Transverse colon (tissue), 4 donors: ENCODE results near the gene SPATA6L. TPM values are rescaled to one million over a fixed set of nuclear protein-coding genes. Genes with fewer than 3 reads are reported as not detected.

Experiments used
- DNase-seq: peaks from one replicate; pipeline ENCODE4 v3.0.0-alpha.2; 2019
- H3K27ac ChIP-seq, 4 donors: fragments of 200-600 bp; sonication (generic); 2 replicates each; pipeline ENCODE4 v1.5.1; 2016 to 2018; ENCODE audit warnings: inconsistent platforms in 4 of 4
- H3K27me3 ChIP-seq: fragments of 200-600 bp; sonication (generic); 2 replicates; pipeline ENCODE4 v1.5.1; 2017; ENCODE audit warnings: inconsistent platforms
- H3K36me3 ChIP-seq, 4 donors: fragments of 200-600 bp; sonication (generic); 2 replicates each; pipeline ENCODE4 v1.5.1; 2017 to 2019; ENCODE audit warnings: inconsistent platforms in 4 of 4
- H3K4me1 ChIP-seq, 4 donors: fragments of 200-600 bp; sonication (generic); 2 replicates each; pipeline ENCODE4 v1.5.1; 2017 to 2020; ENCODE audit warnings: inconsistent platforms in 4 of 4
- H3K4me3 ChIP-seq, 4 donors: fragments of 200-600 bp; sonication (generic); 1 replicate in 1 of 4; 2 replicates in 3 of 4; pipeline versions ENCODE4 v1.5.1 to v1.6.1; 2017 to 2019; ENCODE audit warnings: inconsistent platforms in 4 of 4
- H3K9me3 ChIP-seq, 2 donors: fragments of 200-600 bp; sonication (generic); 2 replicates each; pipeline ENCODE4 v1.5.1; 2017 to 2019; ENCODE audit warnings: inconsistent platforms in 2 of 2
- EP300 ChIP-seq: sonication (generic); formaldehyde crosslinking; IDR thresholded peaks from one replicate; pipeline ENCODE4 v1.6.1; 2017; ENCODE audit warnings: antibody characterized with exemption, low read depth
- POLR2A ChIP-seq: fragments of 450-650 bp; IDR thresholded peaks from one replicate; pipeline ENCODE4 v1.6.1; 2016; ENCODE audit warnings: antibody characterized with exemption, mild to moderate bottlenecking, moderate library complexity
- POLR2AphosphoS5 ChIP-seq, 3 donors: sonication (generic); formaldehyde crosslinking; IDR thresholded peaks; one replicate each; pipeline ENCODE4 v1.6.1; 2016; ENCODE audit warnings: antibody characterized with exemption in 3 of 3
- WGBS, 2 donors: methylation state at CpG; one replicate each; pipeline ENCODE4 v1.1.5; 2018; ENCODE audit warnings: low coverage in 1 of 2; 5-methylcytosine and 5-hydroxymethylcytosine counted together
- in situ Hi-C, 4 donors: fragments of 200-750 bp; cut with MboI; loops; one replicate each; pipeline versions ENCODE4 v1.15.0 to v1.15.1; 2017; ENCODE audit warnings: low sequenced_read_pairs in 3 of 4, low pct_ligation_motif_present in 1 of 4, low pct_unique_long_range_greater_than_20kb in 1 of 4
- intact Hi-C: fragments of 100-400 bp; cut with DNase I; formaldehyde crosslinking; loops from one replicate; pipeline ENCODE4 v1.15.1; 2023; ENCODE audit warnings: low total_unique reads
- total RNA-seq, 4 donors: library from RNA; depleted of rRNA; stranded (reverse); fragments of >200 nt; gene quantifications; one replicate each; pipeline ENCODE4 v1.1.0, GENCODE V29; 2016
- TF ChIP-seq, protein P1 (sequence below), 5 experiments: fragments of 200-600 bp in 3 of 5; fragments of 450-650 bp in 2 of 5; sonication (generic) in 3 of 5; IDR thresholded peaks; 1 replicate in 2 of 5; 2 replicates in 3 of 5; pipeline ENCODE4 v1.5.1; 2016 to 2017; ENCODE audit warnings: antibody characterized with exemption in 5 of 5, inconsistent platforms in 3 of 5, mild to moderate bottlenecking in 2 of 5, moderate library complexity in 1 of 5

The SPATA6L gene
- total RNA-seq, 4 donors from 2014 or later = 1.9 to 13.2 (median 5.5) TPM; not detected in 1

DNA sequence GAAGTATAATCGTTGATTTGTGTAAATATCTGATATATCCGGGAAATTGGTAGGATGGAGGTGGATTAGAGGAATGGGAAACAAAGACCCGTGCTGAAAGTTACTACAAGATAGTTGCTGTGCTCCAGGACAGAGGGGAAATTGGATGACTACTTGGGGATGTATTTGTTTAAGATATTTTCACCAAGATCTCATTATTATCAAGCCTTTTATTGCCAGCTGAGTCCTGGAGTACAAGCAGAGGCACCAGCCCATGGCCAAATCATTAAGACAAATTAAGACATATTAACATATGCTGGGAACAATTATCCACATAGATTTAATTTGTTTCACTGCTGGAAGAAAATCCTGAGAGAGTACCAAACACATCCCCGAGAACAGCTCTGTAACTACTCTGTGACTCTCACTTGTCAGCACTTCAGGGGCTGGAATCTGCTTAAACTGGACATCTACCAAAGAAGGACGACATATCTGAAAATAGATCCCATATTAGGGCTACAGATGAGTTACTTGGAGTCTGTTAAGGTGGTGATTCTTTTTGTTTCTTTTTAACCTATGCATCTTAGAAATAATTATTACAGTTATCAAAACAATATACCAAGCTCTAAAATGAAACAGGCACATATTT, 107.8 kb downstream of the SPATA6L start:
- Histone ChIP-seq H3K36me3 (no peaks in the 10 kb centered on the region), H3K27me3 (no peaks in the 10 kb centered on the region), H3K27ac (peak overlapping the region in 3 of 4 donors; percentile 23 to 32 (median 27)), H3K4me3 (no peak overlapping the region), H3K4me1 (no peaks in the 10 kb centered on the region), H3K9me3 (no peaks in the 10 kb centered on the region)
- in situ Hi-C loops (no loop called here), intact Hi-C loops (no loop called here)
- TF ChIP-seq, protein P1, sequence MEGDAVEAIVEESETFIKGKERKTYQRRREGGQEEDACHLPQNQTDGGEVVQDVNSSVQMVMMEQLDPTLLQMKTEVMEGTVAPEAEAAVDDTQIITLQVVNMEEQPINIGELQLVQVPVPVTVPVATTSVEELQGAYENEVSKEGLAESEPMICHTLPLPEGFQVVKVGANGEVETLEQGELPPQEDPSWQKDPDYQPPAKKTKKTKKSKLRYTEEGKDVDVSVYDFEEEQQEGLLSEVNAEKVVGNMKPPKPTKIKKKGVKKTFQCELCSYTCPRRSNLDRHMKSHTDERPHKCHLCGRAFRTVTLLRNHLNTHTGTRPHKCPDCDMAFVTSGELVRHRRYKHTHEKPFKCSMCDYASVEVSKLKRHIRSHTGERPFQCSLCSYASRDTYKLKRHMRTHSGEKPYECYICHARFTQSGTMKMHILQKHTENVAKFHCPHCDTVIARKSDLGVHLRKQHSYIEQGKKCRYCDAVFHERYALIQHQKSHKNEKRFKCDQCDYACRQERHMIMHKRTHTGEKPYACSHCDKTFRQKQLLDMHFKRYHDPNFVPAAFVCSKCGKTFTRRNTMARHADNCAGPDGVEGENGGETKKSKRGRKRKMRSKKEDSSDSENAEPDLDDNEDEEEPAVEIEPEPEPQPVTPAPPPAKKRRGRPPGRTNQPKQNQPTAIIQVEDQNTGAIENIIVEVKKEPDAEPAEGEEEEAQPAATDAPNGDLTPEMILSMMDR (IDR thresholded peaks at IDR 0.05) = no peak
- TF ChIP-seq EP300 (no peak), POLR2A (no peak), POLR2AphosphoS5 (IDR thresholded peaks at IDR 0.05) (peak in 1 of 3 donors; percentile 14)
- WGBS, 2 donors = 76 to 87% methylated on average over 4 to 5 of the region's 5 CpGs
- DNase-seq = no peak

DNA sequence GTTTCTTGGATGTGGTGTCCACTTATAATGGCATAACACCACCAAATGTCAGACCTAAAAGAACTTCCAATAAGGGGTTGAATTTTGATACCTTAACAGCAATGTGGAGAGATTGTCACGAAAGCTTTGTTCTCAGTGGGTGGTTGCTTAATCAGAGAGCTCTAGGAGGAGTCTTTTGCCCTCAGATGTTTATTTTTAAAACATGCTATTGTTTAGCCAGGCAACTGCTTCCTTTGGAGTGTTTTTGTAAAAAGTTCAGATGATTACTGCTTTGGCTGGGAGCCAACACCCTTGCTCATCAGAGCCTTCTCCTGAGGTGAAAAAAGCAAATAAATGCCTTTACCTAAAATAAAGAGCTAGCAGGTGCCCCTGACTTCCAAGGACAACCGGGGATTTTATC, 111.0 kb downstream of the SPATA6L start:
- no peaks in the 10 kb centered on the region for H3K36me3 ChIP-seq
- H3K9me3 ChIP-seq = no peaks in the 10 kb centered on the region
- peaks cover 0 to 10% (median 3%) of the 10 kb centered on the region in 4 donors for H3K4me1 ChIP-seq
- H3K4me3 ChIP-seq = no peak overlapping the region
- H3K27ac ChIP-seq = no peak overlapping the region
- intact Hi-C loops = no loop called here
- in situ Hi-C loops = no loop called here
- no peaks in the 10 kb centered on the region for H3K27me3 ChIP-seq
- TF ChIP-seq POLR2AphosphoS5 (IDR thresholded peaks at IDR 0.05) (no peak), POLR2A (no peak), EP300 (no peak)
- TF ChIP-seq, protein P1 (IDR thresholded peaks at IDR 0.05) = no peak
- no peak for DNase-seq
- WGBS, 2 donors = 41 to 71% methylated on average over 2 of the region's 2 CpGs

GRCh38 chr9:4553951-4554381, 112.3 kb downstream of the SPATA6L start:
- H3K27ac ChIP-seq = no peak overlapping the region
- no peaks in the 10 kb centered on the region for H3K27me3 ChIP-seq
- no peak for DNase-seq
- no peaks in the 10 kb centered on the region for H3K9me3 ChIP-seq
- intact Hi-C loops = no loop called here
- in situ Hi-C loops = no loop called here
- TF ChIP-seq EP300 (no peak), POLR2AphosphoS5 (IDR thresholded peaks at IDR 0.05) (no peak), POLR2A (no peak)
- TF ChIP-seq, protein P1 (IDR thresholded peaks at IDR 0.05) = no peak
- no peak overlapping the region for H3K4me3 ChIP-seq
- 94 to 100% methylated on average over 1 of the region's 1 CpG for WGBS, 2 donors
- no peaks in the 10 kb centered on the region for H3K36me3 ChIP-seq
- H3K4me1 ChIP-seq = peaks cover 0 to 22% (median 3%) of the 10 kb centered on the region in 4 donors

DNA sequence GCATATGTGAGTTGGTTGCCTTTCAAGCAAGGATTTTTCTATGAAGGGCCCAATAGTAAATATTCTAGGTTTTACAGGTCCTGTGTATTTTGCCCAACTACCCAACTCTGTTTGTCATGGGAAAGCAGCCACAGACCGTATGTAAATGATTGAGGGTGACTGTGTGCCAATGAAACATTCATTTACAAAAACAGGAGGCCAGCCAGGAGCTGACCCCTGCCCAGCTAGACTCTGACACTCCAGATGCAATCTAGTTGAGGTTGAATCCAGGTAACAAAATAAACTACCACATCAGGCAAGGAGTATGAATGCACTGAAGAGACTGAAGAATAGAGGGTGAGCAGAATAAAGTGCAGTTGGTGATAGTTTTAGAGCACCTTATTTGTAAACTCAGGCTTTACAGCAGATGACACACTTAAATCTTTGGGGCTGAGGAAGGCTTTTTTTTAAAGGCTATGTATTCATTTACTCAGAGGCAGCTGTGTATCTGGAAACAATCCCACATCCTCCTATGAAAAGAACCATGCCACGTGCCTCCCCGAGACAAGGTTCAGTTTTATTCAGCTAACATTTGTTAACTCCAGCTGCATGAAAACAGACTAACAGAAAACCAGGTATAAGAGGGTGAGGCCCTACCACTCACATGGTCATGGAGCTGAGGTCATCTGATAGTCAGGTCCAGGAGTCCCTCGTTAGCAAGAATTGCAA, 115.3 kb downstream of the SPATA6L start:
- H3K9me3 ChIP-seq = no peaks in the 10 kb centered on the region
- peaks cover 0 to 29% (median 3%) of the 10 kb centered on the region in 4 donors for H3K4me1 ChIP-seq

More for the DNA sequence above, 115.3 kb downstream of the SPATA6L start:
- Histone ChIP-seq H3K4me3 (no peak overlapping the region), H3K27me3 (no peaks in the 10 kb centered on the region), H3K27ac (peak overlapping the region; percentile 26 to 45 (median 34)), H3K36me3 (no peaks in the 10 kb centered on the region)
- DNase-seq = no peak
- 29 to 34% methylated on average over 3 to 4 of the region's 4 CpGs for WGBS, 2 donors
- no peak for TF ChIP-seq EP300
- TF ChIP-seq POLR2A = no peak
- in situ Hi-C loops = no loop called here
- intact Hi-C loops = no loop called here
